Suprapubic skin (tissue), 4 donors: ENCODE measurements around the gene PIGS.

Experiments
- CTCF ChIP-seq, 2 donors: fragments of 200-600 bp in 1 of 2; fragments of 450-650 bp in 1 of 2; sonication (generic) in 1 of 2; IDR thresholded peaks; one replicate each; pipeline ENCODE4 v1.5.1; 2016 to 2019; ENCODE audit warnings: antibody characterized with exemption in 2 of 2, mild to moderate bottlenecking in 1 of 2, moderate library complexity in 1 of 2
- EP300 ChIP-seq: sonication (generic); formaldehyde crosslinking; IDR thresholded peaks from one replicate; pipeline ENCODE4 v1.6.1; 2017; ENCODE audit warnings: antibody characterized with exemption
- POLR2A ChIP-seq, 2 donors: fragments of 450-650 bp; IDR thresholded peaks; one replicate each; pipeline ENCODE4 v1.6.1; 2017; ENCODE audit warnings: antibody characterized with exemption in 2 of 2, mild to moderate bottlenecking in 2 of 2, moderate library complexity in 2 of 2
- POLR2AphosphoS5 ChIP-seq, 3 donors: sonication (generic); formaldehyde crosslinking; IDR thresholded peaks; one replicate each; pipeline ENCODE4 v1.6.1; 2017; ENCODE audit warnings: antibody characterized with exemption in 3 of 3

DNA sequence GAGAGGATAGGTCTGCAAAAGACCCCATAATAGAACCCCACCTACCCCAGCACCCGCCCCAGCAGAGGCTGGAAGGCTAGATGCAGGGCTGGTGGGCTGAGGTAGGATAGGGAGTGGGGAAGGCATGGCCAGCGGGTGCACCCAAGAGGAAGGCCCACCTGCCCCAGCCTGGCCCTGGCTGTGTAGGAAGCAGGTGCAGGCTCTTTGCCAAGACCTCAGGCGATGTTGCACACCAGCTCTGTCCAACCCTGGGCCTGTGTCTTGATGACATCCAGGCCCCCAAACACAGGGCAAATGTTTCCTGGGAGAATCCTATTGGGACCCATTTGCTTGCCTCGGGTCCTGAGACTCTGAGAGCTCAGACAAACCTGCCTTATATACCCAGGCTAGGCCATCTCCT, 31.1 kb downstream of the PIGS start:
- no peak for TF ChIP-seq POLR2A (IDR thresholded peaks at IDR 0.05)
- no peak for TF ChIP-seq CTCF (IDR thresholded peaks at IDR 0.05)
- TF ChIP-seq EP300: no peak
- no peak for TF ChIP-seq POLR2AphosphoS5 (IDR thresholded peaks at IDR 0.05)
